SKM-1 (cell line): ENCODE measurements around the gene DNAJC5G.
"Not testable (repeated sequence)": the region's sequence is repeated elsewhere in the genome, so short reads cannot be mapped to it uniquely, and the experiment has no call there.

Experiments used
- DNase-seq: peaks from one replicate; lab custom pipeline; 2025; ENCODE audit not compliant: unreplicated experiment; lab: John Stamatoyannopoulos, UW

Gene DNAJC5G

DNA sequence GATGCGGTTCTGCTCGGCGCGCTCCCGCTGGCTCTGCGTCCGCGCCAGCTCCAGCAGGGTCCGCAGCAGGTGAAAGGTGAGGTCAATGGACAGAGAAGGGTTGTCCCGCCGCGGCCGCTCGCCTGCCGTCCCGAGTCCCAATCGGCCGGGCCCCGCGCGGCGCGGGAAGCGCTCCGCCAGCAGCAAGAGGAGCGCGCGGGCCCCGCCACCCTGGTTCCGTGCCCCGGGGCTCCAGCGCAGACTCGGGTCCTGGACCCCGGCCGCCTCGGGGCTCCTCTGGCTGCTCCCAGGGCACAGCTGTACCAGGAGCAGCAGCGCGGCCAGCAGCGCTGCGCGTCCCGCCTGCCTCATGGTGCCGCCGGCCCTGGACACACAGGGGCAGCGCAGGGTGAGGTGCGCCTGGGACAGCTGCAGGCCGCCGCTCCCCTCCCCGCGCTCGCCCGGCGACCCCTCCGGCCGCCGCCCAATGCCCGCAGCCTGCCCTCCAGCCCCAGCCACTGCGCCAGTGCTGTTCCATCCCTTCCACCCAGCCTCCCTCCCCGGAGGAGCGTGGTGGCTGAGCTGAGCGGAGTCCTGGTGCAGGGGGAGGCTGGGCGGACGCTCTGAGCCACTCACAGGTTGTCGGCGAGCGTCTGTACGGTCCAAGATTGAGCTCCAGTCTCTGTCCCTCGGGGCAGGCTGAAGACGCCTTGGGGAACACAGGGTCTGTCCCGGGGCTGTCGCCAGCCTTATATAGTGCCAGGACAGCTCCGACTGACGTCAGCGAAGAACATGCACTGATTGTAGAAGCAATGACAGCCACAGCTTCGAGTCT is 32.5 kb downstream of the DNAJC5G start:
- DNase-seq: no peak

GRCh38 chr2:27308359-27308881 is 33.2 kb downstream of the DNAJC5G start, which contains the start of gene UCN:
Gene UCN, minus strand, starts transcription at chr2:27308445. Its CDS starts 550 bp downstream, at chr2:27307895.
- DNase-seq: no peak

DNA sequence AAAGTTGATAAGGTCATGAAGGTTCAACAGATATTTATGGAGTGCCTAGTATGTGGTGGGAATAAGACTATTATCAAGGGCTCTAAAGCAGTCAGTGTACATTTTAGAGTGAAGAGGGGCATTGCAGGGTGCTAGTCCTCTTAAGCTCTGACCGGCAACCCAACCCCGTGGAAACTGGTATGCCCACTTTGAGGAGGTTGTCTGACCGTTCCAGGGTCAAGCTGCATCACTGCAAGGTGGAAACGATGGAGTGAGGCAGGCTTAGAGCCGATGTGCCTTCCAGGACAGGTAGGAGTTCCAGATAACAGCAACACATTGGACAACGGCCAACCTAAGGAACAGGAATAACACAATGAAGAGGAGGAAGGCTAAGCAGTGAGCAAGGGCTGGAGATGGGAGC is 34.4 kb downstream of the DNAJC5G start:
- no peak for DNase-seq

DNA sequence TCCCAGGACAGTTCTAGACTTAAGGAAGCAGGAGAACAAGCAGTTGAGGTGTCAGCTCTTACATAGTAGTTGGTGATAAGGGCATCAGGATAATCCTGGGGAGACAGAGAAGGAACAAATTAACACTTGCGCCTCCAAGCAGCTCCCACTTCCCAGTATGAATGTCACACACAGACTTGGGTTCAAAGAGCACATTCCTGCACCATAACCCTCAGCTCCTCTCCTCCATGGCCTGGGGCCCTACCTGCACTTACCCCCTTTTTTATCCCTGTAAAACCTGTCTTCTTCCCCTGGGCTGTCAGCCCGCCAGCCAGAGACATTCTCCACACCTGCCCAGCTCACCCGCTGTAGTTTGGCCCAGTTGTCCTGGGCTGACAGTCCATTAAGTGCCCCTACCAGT is 36.9 kb downstream of the DNAJC5G start:
- DNase-seq: no peak

- DNase-seq: no peak
These were observed 38.8 kb downstream of the DNAJC5G start for GRCh38 chr2:27313882-27314645.

GRCh38 chr2:27314709-27315108 is 39.5 kb downstream of the DNAJC5G start:
- DNase-seq: no peak

DNA sequence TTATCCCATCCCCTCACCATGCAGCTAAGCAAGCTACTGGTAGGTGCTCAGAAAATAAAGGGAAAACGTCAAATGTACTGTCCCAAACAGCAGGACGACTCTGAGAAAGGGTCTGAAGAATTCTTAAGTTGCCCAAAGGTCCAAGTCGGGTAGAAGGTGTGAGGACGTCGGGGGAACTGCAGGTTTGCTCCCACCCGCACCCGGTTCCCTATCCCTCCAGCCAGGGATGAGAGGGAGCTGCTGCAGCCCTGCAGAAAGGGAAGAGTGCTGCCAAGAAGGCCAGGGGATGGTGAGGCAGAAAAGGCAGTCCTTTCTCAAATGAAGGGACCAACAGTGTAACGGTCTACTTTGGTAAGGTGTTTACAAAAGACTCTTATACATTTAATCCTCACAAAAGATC is 39.9 kb downstream of the DNAJC5G start:
- DNase-seq: no peak

DNA sequence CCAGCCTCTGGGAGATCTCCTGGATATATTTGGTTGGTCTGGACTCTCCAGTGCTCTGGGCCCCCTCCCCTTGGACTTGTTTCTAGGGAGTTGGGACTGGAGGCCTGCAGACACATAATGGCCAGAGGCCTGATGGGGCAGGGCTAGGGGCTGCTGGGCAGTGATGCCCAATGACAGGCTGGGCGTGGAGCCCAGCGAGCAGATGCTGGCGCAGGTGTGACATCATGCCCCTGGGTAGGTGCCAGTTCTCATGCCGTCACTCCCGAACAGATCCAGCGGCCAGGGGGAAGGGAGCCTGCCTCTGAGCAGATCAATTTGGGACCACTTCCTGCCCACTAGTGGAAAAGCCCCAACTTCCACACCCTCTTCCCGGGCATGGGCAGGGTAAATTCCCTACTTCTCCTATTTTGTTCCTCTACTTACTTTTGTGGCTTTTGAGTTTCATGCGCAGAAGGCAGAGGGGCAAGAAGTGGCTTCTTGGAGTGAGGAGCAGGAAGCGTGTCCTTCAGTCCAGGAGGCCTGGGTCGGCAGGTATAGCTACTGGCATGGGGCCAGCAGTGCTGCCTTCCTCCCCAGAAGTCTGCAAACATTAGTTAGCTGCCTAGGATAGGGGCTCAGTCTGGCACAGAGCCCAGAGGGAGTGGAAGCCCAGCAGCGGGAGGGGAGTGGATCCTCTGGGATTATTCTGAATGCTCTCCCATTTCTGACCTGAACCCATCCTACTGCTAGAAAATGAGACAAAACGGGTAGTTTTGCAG is 41.6 kb downstream of the DNAJC5G start:
- DNase-seq: no peak

DNA sequence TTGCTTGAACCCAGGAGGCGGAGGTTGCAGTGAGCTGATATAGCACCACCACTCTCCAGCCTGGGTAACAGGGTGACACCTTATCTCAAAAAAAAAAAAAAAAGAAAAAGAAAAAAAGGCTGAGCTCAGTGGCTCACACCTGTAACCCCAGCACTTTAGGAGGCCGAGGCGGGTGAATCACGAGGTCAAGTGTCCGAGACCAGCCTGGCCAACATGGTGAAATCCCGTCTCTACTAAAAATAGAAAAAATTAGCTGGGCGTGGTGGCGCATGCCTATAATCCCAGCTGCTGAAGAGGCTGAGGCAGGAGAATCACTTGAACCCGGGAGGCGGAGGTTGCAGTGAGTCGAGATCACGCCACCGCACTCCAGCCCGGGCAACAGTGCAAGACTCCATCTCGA is 44.6 kb downstream of the DNAJC5G start:
- DNase-seq: not testable (repeated sequence)

GRCh38 chr2:27320958-27321543 is 45.8 kb downstream of the DNAJC5G start:
- no peak for DNase-seq

- DNase-seq: peak; percentile 13
These were observed 47.1 kb downstream of the DNAJC5G start for GRCh38 chr2:27322301-27322765.

DNA sequence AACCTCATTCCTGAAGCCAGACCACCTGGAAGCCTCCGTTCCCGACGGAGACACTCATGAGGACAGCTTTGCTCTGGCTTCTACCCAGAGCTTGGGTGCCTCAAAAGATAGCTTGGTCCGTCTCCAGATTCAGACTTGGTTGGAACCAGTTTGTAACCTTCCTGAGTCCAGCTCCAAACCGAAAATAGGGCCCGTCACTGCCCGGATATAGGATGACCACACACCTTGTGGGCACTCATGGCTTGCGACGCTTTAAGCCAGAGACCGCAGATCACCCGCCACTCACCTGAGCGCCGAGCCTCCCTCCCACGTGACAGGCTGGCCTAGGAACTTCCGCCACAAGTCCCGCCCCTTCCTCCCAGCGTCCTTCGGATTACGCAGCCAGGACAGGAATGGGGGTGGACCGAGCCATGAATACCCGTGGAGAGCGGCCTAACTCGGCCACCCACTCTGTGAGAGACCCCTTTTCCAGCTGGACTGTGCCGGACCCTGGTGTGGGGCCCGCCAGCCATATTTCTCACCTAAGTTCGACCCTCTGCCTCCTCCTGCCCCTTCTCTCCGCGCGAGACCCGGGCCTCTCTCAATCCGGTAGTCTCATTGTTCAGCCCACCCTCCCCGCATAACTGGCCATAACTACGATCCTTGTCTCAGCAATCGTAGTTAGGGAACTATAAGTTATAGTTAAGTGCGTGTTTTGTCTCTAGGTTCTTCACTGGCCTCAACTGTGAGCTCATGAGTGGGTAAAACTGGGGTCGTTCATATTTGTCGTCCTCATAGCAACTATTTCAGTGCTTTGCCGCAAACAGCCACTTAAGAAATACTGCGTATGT is 47.7 kb downstream of the DNAJC5G start, which contains the start of gene MPV17:
Gene MPV17, minus strand, starts transcription at position 332 of the 830 bp plus-strand sequence. CDS start 580 bp downstream, outside the sequence.
- peak; percentile 70 for DNase-seq

DNA sequence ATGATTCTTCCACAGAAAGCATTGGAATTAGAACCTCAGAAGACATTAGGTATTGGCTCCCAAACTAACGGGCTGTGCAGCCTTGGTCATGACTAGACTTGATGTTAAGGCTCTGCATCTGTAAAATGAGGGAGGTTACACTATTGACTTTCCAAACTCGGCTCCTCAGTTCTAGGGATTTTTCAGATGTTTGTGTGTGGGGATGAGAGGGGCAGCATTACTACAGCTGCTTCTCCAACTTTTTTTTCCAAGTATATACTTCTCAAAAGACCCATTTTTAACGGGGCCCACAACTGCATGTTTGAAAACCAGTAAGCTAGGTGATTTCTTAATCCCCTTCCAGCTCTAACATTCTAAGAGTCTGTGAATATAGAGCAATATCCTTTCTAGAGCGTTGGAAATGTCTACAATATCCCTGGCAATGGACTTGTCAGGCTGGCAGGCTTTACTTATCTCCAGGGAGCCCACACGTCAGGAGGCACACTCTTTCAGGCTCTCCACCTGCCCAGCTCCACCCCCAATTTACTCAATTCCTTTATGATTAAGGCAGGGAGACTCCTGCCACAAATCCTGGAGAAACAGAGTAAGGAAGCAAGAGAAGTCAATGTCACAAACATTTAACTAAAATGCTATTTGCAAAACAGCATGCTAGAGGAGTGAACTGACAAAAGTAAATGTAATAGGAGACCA is 48.5 kb downstream of the DNAJC5G start:
- DNase-seq: no peak

- DNase-seq: no peak
These were observed 49.5 kb downstream of the DNAJC5G start for GRCh38 chr2:27324720-27325119.
